ENCODE measurements around the gene DLGAP3.
"Not testable (repeated sequence)": the region's sequence is repeated elsewhere in the genome, so short reads cannot be mapped to it uniquely, and the experiment has no call there.

DLGAP3 gene

GRCh38 chr1:34828611-34829010 is 100.8 kb downstream of the DLGAP3 start:
- DNase-seq: no peak

- no peak for DNase-seq
These were observed 102.0 kb downstream of the DLGAP3 start for GRCh38 chr1:34827341-34827941.

- no peak for DNase-seq
These were observed 103.9 kb downstream of the DLGAP3 start for GRCh38 chr1:34825455-34826091.

- no peak for DNase-seq
These were observed 104.5 kb downstream of the DLGAP3 start for GRCh38 chr1:34824817-34825454.

GRCh38 chr1:34822202-34822601 is 107.2 kb downstream of the DLGAP3 start:
- DNase-seq: no peak

- not testable (repeated sequence) for DNase-seq
These were observed 110.6 kb downstream of the DLGAP3 start for GRCh38 chr1:34818862-34819261.

GRCh38 chr1:34816778-34817177 is 112.7 kb downstream of the DLGAP3 start:
- DNase-seq: no peak

GRCh38 chr1:34816332-34816731 is 113.1 kb downstream of the DLGAP3 start:
- DNase-seq: no peak
